Type B pancreatic cell (in vitro differentiated cells): Measurements from ENCODE around the gene CTNNA3. TPM values are rescaled to one million over a fixed set of nuclear protein-coding genes. Genes with fewer than 3 reads are reported as not detected.

Source experiments
- DNase-seq: peaks from one replicate; pipeline ENCODE4 v3.0.0; 2021; ENCODE audit warnings: mixed read lengths; ENCODE audit not compliant: unreplicated experiment; ENCODE audit errors: extremely low spot score
- H3K27ac Mint-ChIP-seq: 2 replicates; pipeline ENCODE4 v1.8.0; 2021; ENCODE audit warnings: mild to moderate bottlenecking, mixed read lengths
- H3K27me3 Mint-ChIP-seq: 2 replicates; pipeline ENCODE4 v1.8.0; 2021; ENCODE audit warnings: mixed read lengths
- H3K36me3 Mint-ChIP-seq: 2 replicates; pipeline ENCODE4 v1.8.0; 2021; ENCODE audit warnings: mixed read lengths
- H3K4me1 Mint-ChIP-seq: one replicate; pipeline ENCODE4 v1.8.0; 2021; ENCODE audit warnings: mixed read lengths; ENCODE audit not compliant: unreplicated experiment
- H3K4me3 Mint-ChIP-seq: 2 replicates; pipeline ENCODE4 v1.8.0; 2021; ENCODE audit warnings: mild to moderate bottlenecking, mixed read lengths
- H3K9me3 Mint-ChIP-seq: 2 replicates; pipeline ENCODE4 v1.8.0; 2021; ENCODE audit warnings: mixed read lengths
- total RNA-seq: library from RNA; stranded (reverse); gene quantifications from 2 replicates; pipeline ENCODE4 v1.2.1, GENCODE V29; 2021; ENCODE audit warnings: low replicate concordance
- TF ChIP-seq, protein P1 (sequence below): fragments of 200-600 bp; sonication (generic); conservative IDR thresholded peaks from 2 replicates; pipeline ENCODE4 v1.5.0; 2021; ENCODE audit warnings: antibody characterized with exemption, mild to moderate bottlenecking

Gene CTNNA3
- total RNA-seq, 1 donor from 2014 or later = 2.6 TPM

DNA sequence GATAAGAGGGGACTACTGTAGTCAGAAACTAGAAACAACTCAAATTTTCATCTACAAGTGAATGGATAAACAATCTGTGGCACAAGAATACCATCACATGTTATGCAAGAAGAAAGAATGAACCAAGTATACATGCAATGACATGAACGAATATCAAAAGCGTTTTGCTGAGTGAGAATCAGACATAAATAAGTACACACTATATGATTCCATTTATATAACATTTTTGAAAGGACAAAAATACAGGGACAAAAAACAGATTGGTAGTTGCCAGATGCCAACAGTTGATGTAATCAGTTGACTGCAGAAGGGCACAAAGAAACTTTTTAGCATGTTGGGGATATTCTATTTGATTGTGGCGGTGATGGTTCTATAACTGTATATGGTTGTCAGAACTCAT, 33.6 kb downstream of the CTNNA3 start:
- Mint-ChIP-seq H3K4me3 (no peak overlapping the region), H3K27me3 (no peaks in the 10 kb centered on the region), H3K4me1 (no peaks in the 10 kb centered on the region), H3K27ac (no peak overlapping the region), H3K9me3 (no peaks in the 10 kb centered on the region), H3K36me3 (no peaks in the 10 kb centered on the region)
- TF ChIP-seq, protein P1, sequence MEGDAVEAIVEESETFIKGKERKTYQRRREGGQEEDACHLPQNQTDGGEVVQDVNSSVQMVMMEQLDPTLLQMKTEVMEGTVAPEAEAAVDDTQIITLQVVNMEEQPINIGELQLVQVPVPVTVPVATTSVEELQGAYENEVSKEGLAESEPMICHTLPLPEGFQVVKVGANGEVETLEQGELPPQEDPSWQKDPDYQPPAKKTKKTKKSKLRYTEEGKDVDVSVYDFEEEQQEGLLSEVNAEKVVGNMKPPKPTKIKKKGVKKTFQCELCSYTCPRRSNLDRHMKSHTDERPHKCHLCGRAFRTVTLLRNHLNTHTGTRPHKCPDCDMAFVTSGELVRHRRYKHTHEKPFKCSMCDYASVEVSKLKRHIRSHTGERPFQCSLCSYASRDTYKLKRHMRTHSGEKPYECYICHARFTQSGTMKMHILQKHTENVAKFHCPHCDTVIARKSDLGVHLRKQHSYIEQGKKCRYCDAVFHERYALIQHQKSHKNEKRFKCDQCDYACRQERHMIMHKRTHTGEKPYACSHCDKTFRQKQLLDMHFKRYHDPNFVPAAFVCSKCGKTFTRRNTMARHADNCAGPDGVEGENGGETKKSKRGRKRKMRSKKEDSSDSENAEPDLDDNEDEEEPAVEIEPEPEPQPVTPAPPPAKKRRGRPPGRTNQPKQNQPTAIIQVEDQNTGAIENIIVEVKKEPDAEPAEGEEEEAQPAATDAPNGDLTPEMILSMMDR = no peak
- no peak for DNase-seq

DNA sequence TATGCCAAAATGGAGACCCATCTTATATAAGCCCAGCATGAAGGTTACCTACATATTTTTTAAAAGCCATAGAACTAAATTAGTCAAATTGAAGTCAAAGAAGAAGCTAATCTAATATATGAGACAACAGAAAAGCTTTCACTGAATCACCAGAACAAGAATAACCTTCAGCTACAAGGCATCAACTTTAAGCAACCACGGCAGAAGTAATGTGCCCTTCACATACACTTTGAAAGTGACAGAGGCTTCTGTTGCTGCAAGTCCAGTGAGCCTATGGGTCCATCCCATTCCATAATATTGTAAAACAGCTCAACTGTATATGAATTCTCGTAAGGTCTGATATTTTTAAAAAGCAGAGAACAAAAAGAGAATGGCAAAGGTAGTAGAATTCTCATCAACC, 36.5 kb downstream of the CTNNA3 start:
- H3K4me3 Mint-ChIP-seq = no peak overlapping the region
- H3K27me3 Mint-ChIP-seq = no peaks in the 10 kb centered on the region
- H3K27ac Mint-ChIP-seq = no peak overlapping the region
- DNase-seq = no peak
- H3K9me3 Mint-ChIP-seq = no peaks in the 10 kb centered on the region
- H3K36me3 Mint-ChIP-seq = no peaks in the 10 kb centered on the region
- TF ChIP-seq, protein P1 = no peak
- no peaks in the 10 kb centered on the region for H3K4me1 Mint-ChIP-seq

DNA sequence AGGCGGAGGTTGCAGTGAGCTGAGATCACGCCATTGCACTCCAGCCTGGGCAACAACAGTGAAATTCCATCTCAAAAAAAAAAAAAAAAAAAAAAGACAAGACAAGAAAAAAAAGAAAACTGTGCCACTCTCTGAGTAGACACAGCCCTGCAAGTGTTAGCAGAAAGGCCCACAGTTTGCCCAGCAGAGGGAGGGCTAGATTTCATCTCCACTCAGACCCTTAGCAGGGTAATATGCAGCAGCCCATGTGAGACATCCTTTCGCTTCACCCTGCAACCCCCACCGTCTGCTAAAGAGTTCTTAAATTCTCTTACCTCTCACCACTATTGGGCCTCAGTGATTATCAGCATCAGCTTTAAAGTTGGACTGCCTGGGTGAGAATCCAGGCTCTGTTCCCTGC, 38.2 kb downstream of the CTNNA3 start:
- no peak for DNase-seq
- Mint-ChIP-seq H3K4me1 (no peaks in the 10 kb centered on the region), H3K4me3 (no peak overlapping the region), H3K27me3 (no peaks in the 10 kb centered on the region), H3K9me3 (no peaks in the 10 kb centered on the region), H3K27ac (no peak overlapping the region), H3K36me3 (no peaks in the 10 kb centered on the region)
- TF ChIP-seq, protein P1 = no peak

DNA sequence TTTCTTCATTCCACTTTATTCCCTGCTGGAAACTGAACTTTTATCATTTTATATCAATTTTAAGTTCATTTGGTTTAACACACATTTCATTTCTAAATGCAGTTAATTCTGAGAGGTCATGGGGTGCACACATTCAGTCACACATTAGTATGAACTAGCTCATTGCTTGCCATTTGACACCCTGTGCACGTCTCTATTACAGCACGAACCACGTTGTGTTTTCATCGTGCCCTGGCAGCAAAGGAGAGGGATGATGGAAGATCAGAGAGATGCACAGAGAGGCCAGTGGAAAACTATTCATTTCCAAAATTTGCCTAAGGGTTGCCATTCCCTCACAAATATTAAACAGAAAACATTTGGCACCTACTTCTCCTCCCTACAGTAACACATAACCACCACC, 45.4 kb downstream of the CTNNA3 start:
- Mint-ChIP-seq H3K4me1 (no peaks in the 10 kb centered on the region), H3K27ac (no peak overlapping the region), H3K36me3 (no peaks in the 10 kb centered on the region), H3K4me3 (no peak overlapping the region), H3K9me3 (no peaks in the 10 kb centered on the region), H3K27me3 (no peaks in the 10 kb centered on the region)
- no peak for DNase-seq
- TF ChIP-seq, protein P1 = no peak

DNA sequence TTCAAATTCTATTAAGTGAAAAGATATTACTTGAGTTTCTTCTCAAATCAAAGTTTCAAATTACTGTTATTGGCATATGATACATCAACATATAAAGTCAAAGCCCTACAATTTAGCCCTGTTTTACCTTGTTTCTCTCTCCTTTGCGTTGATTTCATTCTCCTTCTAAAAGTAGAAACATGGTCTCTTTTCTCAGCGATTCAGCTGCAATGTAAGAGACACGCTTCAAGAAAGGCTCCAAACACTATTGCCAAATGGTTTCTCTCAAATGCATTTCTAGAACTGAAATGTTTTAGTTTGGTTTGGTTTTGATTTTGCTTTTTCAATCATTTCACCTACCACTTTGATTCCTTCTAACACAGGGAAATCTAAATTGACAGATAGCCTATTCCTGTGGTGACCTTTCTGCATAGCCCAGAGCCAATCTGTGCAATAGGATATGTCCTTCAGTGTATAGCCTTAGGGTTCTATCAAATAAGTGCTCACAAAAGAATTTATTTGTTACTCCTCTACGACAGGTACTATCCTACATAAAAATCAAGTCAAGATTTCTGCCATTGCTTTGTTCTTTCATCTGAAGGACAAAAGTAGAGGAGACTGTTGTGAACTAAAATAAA, 47.3 kb downstream of the CTNNA3 start:
- no peak overlapping the region for H3K4me3 Mint-ChIP-seq
- H3K27me3 Mint-ChIP-seq = no peaks in the 10 kb centered on the region
- TF ChIP-seq, protein P1 = no peak
- DNase-seq = no peak
- no peaks in the 10 kb centered on the region for H3K9me3 Mint-ChIP-seq
- H3K36me3 Mint-ChIP-seq = no peaks in the 10 kb centered on the region
- H3K4me1 Mint-ChIP-seq = no peaks in the 10 kb centered on the region
- no peak overlapping the region for H3K27ac Mint-ChIP-seq

DNA sequence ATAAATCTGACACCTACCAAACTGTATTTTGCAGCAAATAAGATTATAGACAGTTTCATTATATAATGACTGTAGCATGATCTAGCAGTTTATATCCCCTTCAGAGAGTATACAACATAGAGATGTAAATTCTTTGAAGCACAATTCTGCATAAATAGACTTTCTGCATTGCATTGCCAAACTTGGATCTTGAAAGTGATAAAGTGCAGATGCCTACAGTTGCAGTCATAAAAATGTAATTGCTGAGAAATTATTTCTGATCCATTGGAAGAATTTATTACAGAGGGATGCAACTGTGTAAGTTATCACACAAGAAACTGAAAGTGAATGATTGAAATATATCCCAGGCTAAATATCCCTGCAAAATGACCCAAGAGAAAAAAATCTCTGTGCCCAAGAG, 65.1 kb downstream of the CTNNA3 start:
- peaks cover 15% of the 10 kb centered on the region for H3K4me1 Mint-ChIP-seq
- H3K36me3 Mint-ChIP-seq = no peaks in the 10 kb centered on the region
- TF ChIP-seq, protein P1 = no peak
- no peak overlapping the region for H3K27ac Mint-ChIP-seq
- H3K4me3 Mint-ChIP-seq = no peak overlapping the region
- H3K27me3 Mint-ChIP-seq = no peaks in the 10 kb centered on the region
- H3K9me3 Mint-ChIP-seq = no peaks in the 10 kb centered on the region
- DNase-seq = no peak
